MCF 10A (cell line): ENCODE measurements around the gene GBE1. TPM values are rescaled to one million over a fixed set of nuclear protein-coding genes. Genes with fewer than 3 reads are reported as not detected.
"Not testable (repeated sequence)": the region's sequence is repeated elsewhere in the genome, so short reads cannot be mapped to it uniquely, and the experiment has no call there.

Source experiments
- BruUV-seq: library from RNA; stranded (reverse); fragments of 400-500 nt; replicated peaks from 2 replicates; lab custom pipeline; 2021; lab: Mats Ljungman, UMichigan
- CTCF ChIA-PET: fragments of 300-600 bp; sonication (Branson Sonifier 250); formaldehyde crosslinking; extraction: SDS; loops from one replicate; lab custom pipeline; 2021; ENCODE audit warnings: antibody characterized with exemption, inconsistent platforms; lab: Yijun Ruan, JAX
- POLR2A ChIA-PET: fragments of 300-600, 350-650 bp; sonication (Branson Sonifier 250); formaldehyde crosslinking; extraction: SDS; loops from one replicate; lab custom pipeline; 2020; ENCODE audit warnings: antibody characterized with exemption, inconsistent platforms; lab: Yijun Ruan, JAX
- DNase-seq: peaks from one replicate; pipeline ENCODE4 v3.0.0-alpha.2; 2018; ENCODE audit not compliant: unreplicated experiment
- H3K27ac Mint-ChIP-seq: one replicate; pipeline ENCODE4 v1.8.0; 2022; ENCODE audit warnings: mild to moderate bottlenecking, low read depth, mixed read lengths; ENCODE audit not compliant: unreplicated experiment
- H3K27me3 Mint-ChIP-seq: one replicate; pipeline ENCODE4 v1.8.0; 2022; ENCODE audit warnings: mixed read lengths; ENCODE audit not compliant: insufficient read depth, unreplicated experiment
- H3K36me3 Mint-ChIP-seq: one replicate; pipeline ENCODE4 v1.8.0; 2022; ENCODE audit warnings: mild to moderate bottlenecking, moderate library complexity, mixed read lengths; ENCODE audit not compliant: insufficient read depth, unreplicated experiment
- H3K4me1 Mint-ChIP-seq: one replicate; pipeline ENCODE4 v1.8.0; 2022; ENCODE audit warnings: mixed read lengths; ENCODE audit not compliant: insufficient read depth, unreplicated experiment
- H3K4me3 Mint-ChIP-seq: one replicate; pipeline ENCODE4 v1.8.0; 2022; ENCODE audit warnings: mild to moderate bottlenecking, moderate library complexity, mixed read lengths; ENCODE audit not compliant: unreplicated experiment
- H3K9me3 Mint-ChIP-seq: one replicate; pipeline ENCODE4 v1.8.0; 2022; ENCODE audit warnings: mixed read lengths; ENCODE audit not compliant: unreplicated experiment
- intact Hi-C: fragments of 100-400 bp; cut with micrococcal nuclease; formaldehyde crosslinking; loops from 2 replicates; pipeline ENCODE4 v1.14.1; 2022
- total RNA-seq: library from RNA; stranded (reverse); gene quantifications from 2 replicates; pipeline ENCODE4 v1.2.3, GENCODE V29; 2022
- TF ChIP-seq, protein P1 (sequence below): fragments of 200-600 bp; IDR thresholded peaks from one replicate; pipeline ENCODE4 v1.8.0; 2022; ENCODE audit warnings: antibody characterized with exemption, mild to moderate bottlenecking; ENCODE audit not compliant: unreplicated experiment

The GBE1 gene
- total RNA-seq, 1 experiment from 2014 or later: 41.8 TPM

DNA sequence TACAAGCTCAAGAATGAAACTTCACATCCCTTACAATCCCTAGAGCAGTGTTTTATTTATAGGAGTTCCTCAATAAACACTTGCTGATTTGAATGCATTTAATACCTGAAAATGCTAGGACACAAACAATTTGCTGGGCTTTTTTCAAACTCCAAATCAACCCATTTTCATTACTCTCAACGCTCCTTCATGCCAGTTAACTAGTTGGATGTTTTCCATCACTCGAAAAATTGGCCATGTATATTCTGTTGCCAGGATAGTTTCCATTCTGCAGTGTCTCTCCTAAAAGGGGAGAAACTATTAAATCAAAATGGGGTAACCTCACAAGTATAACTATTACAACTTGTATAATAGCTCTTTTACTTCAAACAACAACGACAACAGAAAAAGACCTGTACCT lies 1.2 kb downstream of the GBE1 start:
- DNase-seq: peak; percentile 15
- intact Hi-C loops: loop anchor here (2.0 to 5.0 kb wide), 2 partner anchors 93 to 372 kb away; no protein-coding TSS in a partner anchor
- Mint-ChIP-seq H3K36me3 (peaks cover 28% of the 10 kb centered on the region), H3K4me3 (peak overlapping the region; percentile 77), H3K27me3 (no peaks in the 10 kb centered on the region), H3K27ac (peak overlapping the region; percentile 94), H3K4me1 (peaks cover 64% of the 10 kb centered on the region), H3K9me3 (peaks cover 17% of the 10 kb centered on the region)
- ChIA-PET POLR2A (interaction anchor here (0.6 to 3.5 kb wide), 12 partner anchors 12 to 137 kb away, joined by 3 to 40 read pairs (median 4); no protein-coding TSS in a partner anchor), CTCF (interaction anchor here (0.6 to 1.3 kb wide), 8 partner anchors 14 to 1441 kb away, joined by 3 to 9 read pairs (median 3); no protein-coding TSS in a partner anchor)
- TF ChIP-seq, protein P1, sequence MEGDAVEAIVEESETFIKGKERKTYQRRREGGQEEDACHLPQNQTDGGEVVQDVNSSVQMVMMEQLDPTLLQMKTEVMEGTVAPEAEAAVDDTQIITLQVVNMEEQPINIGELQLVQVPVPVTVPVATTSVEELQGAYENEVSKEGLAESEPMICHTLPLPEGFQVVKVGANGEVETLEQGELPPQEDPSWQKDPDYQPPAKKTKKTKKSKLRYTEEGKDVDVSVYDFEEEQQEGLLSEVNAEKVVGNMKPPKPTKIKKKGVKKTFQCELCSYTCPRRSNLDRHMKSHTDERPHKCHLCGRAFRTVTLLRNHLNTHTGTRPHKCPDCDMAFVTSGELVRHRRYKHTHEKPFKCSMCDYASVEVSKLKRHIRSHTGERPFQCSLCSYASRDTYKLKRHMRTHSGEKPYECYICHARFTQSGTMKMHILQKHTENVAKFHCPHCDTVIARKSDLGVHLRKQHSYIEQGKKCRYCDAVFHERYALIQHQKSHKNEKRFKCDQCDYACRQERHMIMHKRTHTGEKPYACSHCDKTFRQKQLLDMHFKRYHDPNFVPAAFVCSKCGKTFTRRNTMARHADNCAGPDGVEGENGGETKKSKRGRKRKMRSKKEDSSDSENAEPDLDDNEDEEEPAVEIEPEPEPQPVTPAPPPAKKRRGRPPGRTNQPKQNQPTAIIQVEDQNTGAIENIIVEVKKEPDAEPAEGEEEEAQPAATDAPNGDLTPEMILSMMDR: no peak
- TSS peak; percentile 56 for BruUV-seq

- ChIA-PET POLR2A (interaction anchor here (0.6 kb wide), 1 partner anchor 33 kb away, joined by 4 read pairs; no protein-coding TSS in a partner anchor), CTCF (interaction anchor here (0.9 kb wide), 1 partner anchor 14 kb away, joined by 3 read pairs; no protein-coding TSS in a partner anchor)
- H3K27me3 Mint-ChIP-seq, intact Hi-C loops, BruUV-seq, DNase-seq: not testable (repeated sequence)
- H3K4me3 Mint-ChIP-seq: peak overlapping the region; percentile 77
- H3K27ac Mint-ChIP-seq: peak overlapping the region; percentile 94
- peaks cover 49% of the 10 kb centered on the region for H3K4me1 Mint-ChIP-seq
- H3K36me3 Mint-ChIP-seq: peaks cover 28% of the 10 kb centered on the region
- H3K9me3 Mint-ChIP-seq: peaks cover 29% of the 10 kb centered on the region
These were observed 2.7 kb downstream of the GBE1 start for GRCh38 chr3:81758771-81759170.

DNA sequence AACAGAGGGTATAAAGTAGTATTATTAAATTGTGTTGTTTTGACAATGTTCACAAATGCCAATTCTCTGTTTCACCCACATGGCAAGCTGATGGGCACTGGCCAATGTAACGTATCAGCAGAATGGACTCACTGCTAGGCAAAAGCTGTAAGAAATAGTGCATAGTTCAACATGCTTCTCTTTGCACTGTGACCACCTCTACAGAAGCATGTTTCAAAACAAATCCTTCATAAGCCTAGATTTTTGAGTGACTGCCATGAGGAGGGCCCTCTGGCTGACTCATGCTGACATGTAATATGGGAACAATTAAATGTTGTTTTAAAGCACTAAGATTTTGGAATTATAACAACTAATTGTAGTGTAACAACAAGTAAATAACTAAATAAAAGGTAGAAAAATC lies 3.2 kb downstream of the GBE1 start:
- Mint-ChIP-seq H3K4me1 (peaks cover 47% of the 10 kb centered on the region), H3K27ac (peak overlapping the region; percentile 94), H3K36me3 (peaks cover 28% of the 10 kb centered on the region), H3K4me3 (peak overlapping the region; percentile 77), H3K9me3 (peaks cover 30% of the 10 kb centered on the region), H3K27me3 (no peaks in the 10 kb centered on the region)
- ChIA-PET POLR2A (interaction anchor here (0.6 kb wide), 1 partner anchor 33 kb away, joined by 4 read pairs; no protein-coding TSS in a partner anchor), CTCF (interaction anchor here (0.9 kb wide), 1 partner anchor 14 kb away, joined by 3 read pairs; no protein-coding TSS in a partner anchor)
- DNase-seq: peak; percentile 74
- TF ChIP-seq, protein P1: no peak
- intact Hi-C loops: no loop called here
- BruUV-seq: no TSS peak

DNA sequence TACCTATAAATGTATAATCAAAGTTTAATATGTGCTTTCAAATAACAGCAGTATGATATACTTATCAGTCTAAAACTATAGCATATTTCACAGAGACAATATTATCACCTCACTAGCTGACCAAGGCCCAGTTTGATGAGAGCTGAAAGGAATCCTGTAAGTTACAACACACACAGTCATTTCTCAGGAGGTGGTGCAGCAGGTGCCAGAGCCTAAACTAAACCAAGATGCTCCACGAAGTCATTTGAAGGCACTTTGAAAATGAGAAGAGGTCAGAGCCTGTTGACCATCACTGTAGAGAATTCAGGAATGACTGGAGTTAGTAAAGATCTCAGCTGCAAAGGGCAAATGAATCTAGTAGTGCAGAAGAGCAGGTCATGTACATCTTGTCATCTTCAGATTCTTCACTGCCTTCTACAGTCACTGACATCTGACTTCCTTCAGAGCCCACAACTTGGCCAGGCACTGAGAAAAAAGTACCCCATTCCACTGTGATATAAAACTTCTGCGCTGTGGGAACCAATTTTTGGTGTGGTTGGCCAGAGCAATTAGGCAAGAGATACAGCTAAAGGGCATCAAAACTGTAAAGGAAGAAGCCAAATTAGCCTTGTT lies 7.9 kb downstream of the GBE1 start:
- no TSS peak for BruUV-seq
- DNase-seq: no peak
- Mint-ChIP-seq H3K36me3 (peaks cover 13% of the 10 kb centered on the region), H3K27ac (no peak overlapping the region), H3K9me3 (peaks cover 30% of the 10 kb centered on the region), H3K27me3 (no peaks in the 10 kb centered on the region), H3K4me1 (peaks cover 42% of the 10 kb centered on the region), H3K4me3 (no peak overlapping the region)
- ChIA-PET POLR2A (interaction anchor here (1.0 to 2.0 kb wide), 2 partner anchors 9 to 10 kb away, joined by 3 to 10 read pairs; no protein-coding TSS in a partner anchor), CTCF (interaction anchor here (0.6 to 1.1 kb wide), 2 partner anchors 30 to 303 kb away, joined by 3 read pairs; no protein-coding TSS in a partner anchor)
- TF ChIP-seq, protein P1: no peak
- intact Hi-C loops: no loop called here
